Measurements from ENCODE around the gene GGT1.
"Not testable (repeated sequence)": the region's sequence is repeated elsewhere in the genome, so short reads cannot be mapped to it uniquely, and the experiment has no call there.

GGT1 gene

DNA sequence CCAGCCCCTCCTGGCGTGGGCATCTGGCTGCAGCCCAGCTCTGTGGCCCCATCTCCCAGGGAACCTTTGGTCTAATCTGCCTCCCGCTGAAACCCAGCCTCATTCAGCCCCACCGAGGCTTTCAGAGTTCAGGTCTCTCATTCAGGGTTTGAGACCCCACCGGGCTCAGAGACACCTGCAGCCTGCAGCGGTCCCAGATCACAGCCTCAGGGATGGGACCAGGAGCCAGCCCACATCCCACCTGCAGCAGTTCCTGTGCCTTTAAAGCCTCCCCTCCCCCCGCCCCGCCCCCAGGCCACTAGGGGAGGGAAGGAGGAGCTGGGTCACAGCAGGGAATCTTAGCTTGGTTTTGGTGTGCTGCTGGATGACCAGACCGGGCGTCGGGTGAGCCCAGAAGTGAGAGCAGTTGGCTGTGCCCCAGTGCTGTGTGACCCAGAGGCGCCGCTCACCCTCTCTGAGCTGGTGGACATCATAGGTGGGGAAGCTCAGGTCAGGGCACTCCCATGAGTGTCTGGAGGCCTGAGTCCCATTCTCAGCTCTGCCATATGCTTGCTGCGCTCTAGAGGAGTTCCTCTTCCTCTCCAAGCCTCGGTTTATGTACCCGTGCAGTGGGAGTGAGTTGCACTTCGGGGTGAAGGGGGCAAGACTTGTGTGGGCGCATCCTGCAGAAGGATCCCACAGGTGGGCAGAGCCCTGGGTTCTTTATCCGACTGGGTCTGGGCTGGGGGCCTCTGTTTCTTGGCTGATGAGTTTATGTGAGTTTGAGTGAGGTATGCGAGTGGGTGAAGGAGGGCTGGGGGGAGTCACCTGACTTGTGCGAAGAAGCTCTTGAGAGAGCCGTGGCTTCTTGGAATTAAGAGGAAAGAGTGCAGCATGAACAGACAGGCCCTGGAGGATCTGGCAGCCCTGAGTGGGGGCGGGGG lies at the start of gene GGT1:
Gene GGT1, plus strand, starts transcription at position 347 of the 923 bp plus-strand sequence. CDS start 7,889 bp downstream, outside the sequence.
- DNase-seq = not testable (repeated sequence)

DNA sequence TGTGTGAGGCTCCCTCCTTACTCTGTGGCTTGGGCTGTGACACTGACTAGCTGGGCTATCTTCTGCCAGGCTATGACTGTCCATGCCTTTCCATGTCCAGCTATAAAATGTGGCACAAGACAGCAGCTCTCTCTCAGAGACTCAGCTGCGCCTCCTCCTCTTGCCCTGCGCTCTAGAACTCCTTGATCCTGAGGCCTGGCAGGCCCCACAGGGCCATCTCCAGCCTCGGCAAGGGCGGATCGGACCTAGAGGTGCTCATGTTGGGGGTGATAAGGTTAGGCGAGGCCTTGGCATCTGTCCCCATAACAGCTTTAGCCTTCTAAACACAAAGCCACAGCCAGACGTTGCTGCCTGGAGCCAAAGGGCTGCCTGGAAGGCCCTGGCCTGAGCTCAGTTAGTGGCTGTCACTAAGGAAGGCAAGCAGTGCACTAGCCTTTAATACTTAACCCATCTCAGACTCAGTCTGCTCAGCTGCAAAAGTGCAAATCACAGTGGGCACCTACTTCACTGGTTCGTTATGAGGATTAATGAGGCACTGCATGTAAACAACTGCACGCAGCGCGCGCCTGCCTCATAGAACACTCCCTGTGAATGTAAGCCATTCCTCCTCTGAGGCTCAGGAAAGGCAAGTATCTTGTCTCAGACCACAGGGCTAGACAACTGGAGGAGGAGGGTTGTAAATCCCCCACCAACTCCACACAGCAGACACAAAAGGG lies 49.2 kb upstream of the GGT1 start:
- DNase-seq = no peak

DNA sequence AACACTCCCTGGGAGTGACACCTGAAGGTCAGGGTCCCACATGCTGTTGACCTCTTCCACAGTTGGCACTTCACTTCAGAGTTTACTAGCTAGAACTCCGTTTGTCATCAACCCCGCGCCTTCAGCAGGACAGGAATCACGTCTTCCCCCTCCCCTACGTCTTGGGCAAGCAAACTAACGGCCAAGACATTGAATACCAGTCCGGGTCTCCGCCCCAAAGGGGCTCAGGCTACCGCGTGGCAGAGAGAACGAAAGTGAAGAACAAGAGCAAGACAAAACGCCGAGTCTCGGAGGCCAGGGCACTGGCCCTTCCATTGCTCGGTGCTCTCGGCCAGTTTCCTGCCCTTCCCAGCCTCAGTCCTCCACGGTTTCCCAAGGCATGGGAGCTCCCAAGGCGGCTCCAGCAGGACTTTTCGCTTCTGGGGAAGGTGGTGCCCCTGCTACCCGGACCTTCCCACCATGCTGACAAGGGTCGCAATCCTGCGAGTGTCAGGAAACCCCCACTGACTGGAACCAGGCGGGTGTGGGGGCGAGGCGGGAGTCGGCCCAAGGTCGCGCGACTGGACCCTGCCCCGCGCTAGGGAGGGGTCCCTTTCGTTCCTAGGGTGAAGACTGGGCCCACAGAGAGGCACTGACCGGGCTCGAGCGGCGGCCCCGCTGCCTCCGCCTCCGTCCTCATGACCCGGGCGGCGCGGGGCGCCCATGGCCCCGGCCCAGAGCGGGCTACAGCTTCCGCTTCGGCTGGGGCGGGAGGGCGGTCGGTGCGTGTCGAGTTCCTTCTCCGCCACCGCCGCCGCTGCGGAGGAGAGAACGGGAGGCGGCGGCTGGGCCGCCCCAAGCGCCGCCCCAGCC lies 48.5 kb upstream of the GGT1 start, which contains the start of gene GUCD1:
Gene GUCD1, minus strand, starts transcription at position 826 of the 852 bp plus-strand sequence. Its CDS starts 147 bp downstream, at position 679.
- no peak for DNase-seq

DNA sequence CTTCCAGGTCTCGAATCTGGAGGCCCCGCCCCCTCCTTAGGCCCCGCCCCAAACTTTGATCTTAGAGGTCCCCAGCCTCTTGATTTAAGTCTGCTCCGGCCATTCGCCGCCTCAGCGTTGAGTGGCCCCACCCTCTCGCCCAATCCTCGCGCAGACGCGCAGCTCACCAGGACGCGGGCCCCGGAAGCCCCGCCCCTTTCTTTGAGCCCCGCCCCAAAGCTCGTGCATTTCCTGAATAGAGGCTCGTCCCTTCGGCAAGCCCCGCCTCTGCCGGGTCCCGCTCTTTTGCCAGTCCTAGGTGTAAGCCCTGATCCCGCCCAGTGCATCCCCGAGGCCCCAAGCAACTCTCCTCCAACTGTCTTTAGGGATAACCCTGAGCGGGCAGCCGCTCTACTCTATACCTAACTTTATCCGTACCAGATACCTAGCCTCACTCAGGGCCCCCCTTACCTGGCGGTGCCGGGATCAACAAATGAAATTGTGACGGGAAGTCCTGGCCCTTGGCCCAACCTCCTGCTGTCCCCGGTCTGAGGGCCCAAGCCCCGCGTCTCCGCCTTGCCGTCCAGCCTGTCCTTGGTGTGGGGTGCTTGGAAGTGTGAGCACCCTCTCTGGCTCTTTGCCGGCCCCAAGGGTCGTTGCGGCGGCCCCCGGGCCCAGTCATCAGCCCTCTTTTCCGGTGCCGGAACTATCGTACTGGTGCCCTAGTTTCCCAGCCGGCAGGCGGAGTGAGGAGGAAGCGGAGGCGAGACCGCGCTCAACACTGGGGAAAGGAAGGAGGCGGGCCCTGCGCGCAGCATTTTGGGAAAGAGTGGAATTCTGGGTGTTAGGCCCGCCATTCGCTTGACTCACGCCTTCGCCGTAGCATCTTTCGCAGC lies 47.6 kb upstream of the GGT1 start, which contains the start of gene SNRPD3:
Gene SNRPD3, plus strand, starts transcription at position 835 of the 875 bp plus-strand sequence. CDS start 1,676 bp downstream, outside the sequence.
- DNase-seq = peak; percentile 98

DNA sequence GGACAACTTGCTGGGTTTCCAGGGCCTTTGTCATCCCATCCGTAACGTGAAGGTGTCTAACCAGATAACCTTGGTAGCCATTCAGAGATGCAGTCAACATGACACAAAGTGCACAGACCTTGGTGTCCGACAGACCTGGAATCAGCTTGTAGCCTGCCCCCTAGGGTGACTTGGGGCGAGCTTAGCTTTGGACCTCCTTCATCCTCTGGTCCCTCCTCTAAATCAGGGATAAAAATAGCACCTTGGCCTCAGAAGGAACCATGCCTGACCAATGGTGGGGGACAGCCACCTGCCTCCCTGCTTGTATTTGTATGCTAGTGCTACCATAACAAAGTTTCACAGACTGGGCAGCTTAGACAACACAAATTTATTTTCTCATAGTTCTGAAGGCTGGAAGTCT lies 43.5 kb upstream of the GGT1 start:
- no peak for DNase-seq

DNA sequence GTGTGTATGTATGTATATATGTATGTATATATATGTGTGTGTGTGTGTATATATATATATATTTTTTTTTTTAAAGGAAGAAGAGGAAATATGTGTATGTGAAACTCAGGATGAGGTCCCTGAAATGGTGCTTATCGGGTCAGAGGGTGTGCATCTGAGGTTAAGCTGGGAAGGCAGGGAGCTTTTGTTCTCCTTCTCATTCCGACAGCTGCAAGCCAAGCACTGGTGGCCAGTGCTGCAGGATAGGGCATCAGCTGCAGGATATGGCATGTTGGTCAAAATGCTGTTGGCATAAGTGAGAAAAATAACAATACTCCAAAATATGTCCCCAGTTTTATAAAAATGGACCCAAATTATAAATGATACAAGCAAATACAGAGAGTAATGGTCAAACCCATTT lies 39.7 kb upstream of the GGT1 start:
- no peak for DNase-seq

DNA sequence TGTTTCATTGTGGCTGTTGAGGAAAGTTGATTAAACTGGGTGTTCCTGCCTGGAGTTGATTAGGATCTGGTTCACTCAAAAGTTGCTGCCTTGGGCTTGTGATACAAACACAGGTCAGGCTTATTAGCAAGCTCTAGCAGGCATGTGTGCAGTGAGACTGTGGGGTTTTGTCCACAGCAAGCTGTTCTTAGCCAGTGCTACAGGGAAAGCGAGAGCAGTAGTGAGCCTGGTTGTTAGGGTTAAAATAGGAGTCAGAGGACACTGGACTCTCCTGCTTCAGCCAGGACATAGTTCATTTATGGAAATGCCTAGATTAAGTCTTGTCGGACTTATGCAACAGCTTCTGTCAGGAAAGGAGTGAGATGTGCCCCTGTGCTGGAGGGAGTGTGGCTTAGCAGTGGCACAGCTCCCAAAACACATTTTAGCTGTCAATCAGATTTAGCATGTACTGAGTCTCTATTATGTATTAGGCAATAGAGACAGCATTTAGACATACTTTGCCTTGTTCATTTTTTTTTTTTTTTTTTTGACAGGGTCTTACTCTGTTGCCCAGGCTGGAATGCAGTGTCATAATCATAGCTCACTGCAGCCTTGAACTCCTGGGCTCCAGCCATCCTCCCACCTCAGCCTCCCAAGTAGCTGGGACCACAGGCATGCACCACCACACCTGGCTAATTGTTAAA lies 38.5 kb upstream of the GGT1 start:
- no peak for DNase-seq

DNA sequence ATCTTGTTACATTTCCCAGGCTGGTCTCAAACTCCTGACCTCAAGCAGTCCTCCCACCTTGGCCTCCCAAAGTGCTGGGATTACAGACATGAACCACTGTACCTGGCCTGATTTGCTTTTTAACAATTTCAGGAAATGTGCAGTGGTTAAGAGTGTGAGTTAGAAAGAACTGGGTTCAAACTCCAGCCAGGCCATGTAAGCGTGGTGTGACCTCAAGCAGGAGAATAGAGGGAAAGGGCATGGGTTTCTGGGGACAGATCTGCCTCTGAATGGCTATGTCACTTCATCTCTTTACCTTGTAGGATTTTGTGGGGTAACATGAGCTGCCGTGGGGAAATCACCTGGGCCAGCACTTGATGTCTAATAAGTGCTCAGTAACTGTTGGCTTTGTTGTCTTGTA lies 37.9 kb upstream of the GGT1 start:
- no peak for DNase-seq

DNA sequence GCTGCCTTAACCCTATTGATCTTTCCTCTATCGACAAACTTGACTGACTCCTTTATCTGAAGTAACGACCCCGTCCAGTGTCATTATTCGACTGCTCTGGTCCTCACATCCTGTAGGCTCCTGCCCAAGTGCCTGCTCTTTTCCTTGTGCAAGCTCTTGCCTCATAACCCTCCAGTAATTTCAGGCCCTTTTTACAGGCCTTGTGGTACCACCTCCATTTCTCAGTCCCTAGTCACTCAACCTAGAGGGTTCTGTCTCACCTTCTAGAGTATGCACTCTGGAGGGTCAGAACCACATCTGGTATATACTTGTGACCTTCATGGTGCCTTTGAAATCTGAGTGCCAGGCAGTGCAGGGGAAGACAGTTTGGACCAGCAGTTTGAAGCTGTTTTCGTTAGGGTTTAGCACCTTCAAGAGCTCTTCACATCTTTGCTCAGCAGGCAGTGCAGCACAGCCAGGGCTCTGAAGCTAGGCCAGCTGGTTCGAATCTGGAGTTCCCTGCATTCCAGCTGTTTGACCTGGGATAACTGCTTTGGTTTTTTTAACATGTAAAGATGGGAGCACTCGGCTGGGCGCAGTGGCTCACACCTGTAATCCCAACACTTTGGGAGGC lies 36.0 kb upstream of the GGT1 start:
- no peak for DNase-seq

DNA sequence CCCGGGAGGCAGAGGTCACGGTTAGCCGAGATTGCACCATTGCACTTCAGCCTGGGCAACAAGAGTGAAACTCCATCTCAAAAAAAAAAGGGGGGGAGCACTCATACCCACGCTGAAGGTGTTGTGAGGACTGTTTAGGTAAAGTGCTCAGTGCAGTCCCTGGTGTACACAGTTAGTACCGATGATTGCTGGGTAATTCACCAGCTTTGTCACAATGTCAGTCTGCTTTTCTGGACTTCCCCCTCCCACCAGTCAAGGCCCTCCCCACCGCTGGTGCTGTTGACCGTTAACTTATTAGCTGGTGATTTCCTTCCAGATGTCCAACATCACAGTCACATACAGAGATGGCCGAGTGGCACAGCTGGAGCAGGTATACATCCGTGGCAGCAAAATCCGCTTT lies 35.3 kb upstream of the GGT1 start:
- DNase-seq = no peak

DNA sequence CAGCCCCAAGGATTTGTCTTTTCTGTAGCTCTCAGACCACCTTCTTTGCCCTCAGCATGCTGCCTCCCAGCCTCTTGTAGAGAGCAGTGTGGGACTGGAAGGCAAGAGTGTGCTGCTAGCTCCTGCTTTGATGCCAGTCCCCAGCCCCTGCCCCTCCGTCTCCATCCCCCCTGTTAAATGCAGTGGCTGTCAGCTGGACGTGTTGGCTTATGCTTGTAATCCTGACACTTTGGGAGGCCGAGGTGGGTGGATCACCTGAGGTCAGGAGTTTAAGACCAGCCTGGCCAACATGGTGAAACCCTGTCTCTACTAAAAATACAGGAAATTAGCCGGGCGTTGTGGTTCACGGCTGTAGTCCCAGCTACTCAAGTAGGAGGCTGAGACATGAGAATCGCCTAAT lies 31.7 kb upstream of the GGT1 start:
- DNase-seq = no peak

DNA sequence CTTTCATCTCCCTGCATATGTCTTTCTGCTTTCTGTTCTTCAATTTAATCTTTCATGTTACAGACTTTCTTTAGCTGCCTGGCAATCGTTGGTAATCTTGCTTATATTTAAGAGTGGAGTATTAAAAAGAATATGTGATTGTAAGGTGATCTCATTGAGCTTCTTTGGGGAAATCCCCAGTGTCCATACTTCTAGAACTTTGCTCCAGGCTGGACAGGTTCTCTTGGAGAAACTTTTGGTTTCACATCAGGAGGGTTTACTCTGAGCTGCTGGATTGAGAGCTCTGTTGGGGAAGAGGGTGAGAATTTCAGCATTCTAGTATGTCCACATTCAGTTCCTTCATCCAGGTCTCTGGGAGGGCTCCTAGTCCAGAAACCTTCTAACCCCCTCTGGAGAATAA lies 26.2 kb upstream of the GGT1 start:
- no peak for DNase-seq

DNA sequence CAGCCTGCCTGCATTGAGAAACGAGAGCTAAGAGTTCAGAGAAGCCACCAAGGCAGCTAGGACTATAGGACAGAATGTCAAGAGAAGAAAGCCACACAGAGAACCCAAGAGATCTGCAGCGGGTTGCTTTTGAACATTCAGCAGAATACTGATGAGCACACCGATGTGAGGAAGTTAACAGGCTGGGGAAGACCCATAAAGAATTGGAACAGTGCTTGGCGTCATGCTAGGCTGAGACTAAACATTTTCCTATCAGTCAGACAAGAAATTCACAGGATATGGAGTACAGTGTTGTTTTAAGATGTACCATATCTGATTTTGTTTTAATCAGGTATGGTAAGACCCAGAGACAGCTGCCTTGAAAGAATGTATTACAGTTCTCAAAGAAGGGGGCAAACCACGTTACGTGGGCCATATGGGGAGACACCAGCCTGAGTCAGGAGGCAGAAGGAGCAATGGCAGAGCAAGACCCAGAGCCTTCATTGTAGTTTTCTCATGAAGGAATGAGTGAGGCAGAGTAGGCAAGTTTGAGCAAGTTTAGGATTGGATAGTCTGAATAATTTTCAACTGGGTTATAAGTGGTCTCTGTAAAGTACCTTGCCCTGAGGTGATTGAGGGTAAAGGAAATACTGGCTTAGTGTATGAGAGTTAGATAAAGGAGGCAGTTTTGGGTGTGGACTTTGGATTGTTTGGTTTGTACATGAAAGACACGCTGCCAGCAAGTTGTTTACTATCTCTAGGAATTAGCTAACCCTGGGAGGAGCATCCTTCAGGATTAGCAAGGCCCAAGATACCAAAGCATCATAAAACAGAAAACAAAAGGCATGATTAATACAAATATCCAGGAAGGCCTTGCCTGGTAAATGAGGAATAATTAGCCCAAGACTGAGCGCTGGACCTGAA lies 24.4 kb upstream of the GGT1 start:
- DNase-seq = no peak

DNA sequence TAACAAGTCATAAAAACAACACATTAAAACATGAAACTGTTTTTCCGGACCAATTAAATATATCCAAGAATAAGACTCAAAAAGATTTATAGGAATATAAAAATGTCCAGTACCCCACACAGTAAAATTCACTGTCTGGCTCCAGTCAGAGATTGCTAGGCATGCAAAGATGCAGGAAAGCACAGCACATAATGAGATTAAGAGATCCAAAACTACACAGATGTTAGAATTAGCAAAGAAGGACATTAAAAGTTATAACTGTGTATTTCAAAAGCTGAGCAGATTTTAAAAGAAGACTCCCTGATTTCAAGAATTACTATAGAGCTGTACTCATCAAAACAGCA lies 23.8 kb upstream of the GGT1 start:
- DNase-seq = no peak

DNA sequence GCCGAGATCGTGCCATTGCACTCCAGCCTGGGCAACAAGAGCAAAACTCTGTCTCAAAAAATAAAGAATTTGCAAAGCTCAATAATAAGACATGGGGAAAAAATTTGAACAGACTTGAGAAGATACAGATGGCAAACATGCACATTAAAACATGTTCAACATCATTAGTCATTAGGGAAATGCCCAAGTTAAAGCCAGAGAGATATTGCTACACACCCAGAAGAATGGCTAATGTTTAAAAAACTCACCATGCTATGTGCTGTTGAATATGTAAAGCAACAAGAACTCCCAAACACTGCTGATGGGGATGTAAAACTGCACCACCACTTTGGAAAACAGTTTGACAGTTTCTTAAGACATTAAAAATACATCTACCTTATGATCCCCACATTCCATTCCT lies 22.7 kb upstream of the GGT1 start:
- DNase-seq = no peak

DNA sequence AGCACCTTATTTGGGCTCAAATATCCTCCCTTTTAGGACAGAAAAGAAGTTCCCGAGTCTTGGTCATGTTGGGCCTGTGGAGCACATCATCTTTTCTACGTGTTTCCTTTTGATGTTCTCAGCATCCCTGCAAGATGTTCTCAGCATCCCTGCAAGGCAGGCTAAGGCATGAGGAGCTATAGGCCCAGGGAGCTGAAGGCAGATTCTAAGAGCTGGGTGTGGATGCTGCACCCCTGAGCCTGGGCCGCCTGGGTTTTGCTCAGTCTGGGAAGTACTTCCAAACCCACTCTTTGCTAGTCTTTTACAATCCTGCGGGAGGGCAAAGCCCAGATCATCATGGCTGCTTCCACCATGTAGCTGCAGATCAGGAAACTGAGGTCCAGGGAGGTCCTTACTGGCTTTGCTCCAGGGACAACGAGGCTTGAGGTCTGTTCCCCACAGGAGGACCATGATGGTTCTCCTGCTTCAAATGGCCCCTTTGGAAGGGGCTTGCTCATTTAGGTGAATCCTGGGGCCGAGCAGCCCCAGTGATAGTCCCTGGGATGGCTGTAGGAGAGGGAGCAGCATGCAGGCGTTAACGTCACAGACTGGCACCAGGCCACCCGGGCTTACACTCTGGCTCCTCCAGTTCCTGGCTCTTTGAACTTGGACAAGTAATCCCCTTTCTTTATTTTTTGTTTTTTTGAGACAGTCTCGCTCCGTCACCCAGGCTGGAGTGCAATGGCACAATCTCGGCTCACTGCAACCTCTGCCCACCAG lies 20.8 kb upstream of the GGT1 start:
- DNase-seq = no peak

DNA sequence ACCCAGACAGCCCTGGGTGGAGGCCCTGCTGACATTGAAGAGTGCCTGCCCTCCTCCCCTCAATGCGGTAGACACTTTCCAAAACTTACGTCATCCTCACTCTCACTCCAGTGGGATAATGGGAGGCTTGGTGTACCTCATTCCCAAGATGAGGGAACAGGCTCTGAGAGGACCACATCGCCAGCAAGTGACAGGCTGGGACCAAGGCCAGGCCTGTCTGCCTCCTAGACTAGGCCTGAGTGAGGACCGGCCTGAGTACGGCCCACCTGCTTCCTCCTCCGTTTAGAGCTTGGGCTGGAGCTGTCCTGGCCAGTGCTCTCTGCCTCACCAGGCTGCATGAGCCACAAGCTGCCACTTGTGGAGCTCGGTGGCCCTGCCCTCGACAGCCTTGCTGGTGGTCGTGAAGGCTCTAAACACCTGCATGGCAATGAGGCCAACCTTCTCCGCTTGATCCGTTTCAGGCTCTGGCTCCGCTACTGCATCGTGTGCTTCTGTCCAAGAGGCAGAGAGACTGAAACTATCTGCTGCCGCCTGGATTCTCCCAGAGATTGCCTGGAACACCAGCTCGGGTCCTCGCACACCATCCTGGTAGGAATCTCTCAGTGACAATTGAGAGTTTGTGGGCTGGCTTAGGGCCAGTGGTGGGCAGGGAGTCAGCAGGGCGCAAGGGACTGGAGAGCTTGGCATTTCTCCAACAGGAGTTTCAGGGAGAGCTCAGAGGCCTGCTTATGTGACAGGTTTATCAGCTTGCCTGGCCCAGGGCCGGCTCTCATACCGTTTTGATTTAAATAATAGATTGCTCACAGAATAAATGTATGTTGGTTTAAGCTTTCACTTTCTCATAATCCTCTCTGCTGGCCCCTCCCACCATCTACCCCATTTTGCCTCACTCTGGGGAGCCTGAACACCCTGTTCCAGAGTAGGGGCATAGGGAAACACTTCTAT lies 19.5 kb upstream of the GGT1 start:
- DNase-seq = no peak
